ENCODE results near the gene CKAP5.
A peak's percentile ranks its signal among the peaks of the same experiment; 100 is the strongest.
"Not testable (repeated sequence)": the region's sequence is repeated elsewhere in the genome, so short reads cannot be mapped to it uniquely, and the experiment has no call there.

The CKAP5 gene

DNA sequence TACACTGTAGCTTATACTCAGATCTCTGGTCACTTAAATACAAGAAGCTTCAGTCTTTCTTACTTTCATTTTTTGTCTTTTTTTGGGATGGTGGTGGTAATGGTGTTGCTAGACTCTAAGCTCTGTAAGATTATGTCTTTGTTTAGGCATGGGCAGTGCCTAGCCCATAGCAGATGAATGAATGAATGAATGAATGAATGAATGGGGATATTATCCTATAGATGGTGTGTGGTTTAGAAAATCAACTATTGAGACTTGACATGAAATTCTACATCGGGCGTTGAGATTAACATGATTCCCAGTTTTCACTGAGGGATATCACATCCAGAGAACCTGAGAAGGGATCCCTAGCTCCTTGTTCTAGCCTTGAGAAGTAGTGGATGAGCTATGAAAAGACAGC lies 9.8 kb upstream of the CKAP5 start:
- no peak for DNase-seq (ENCODE audit: low read depth in 1 of 2, low spot score in 1 of 2)

GRCh38 chr11:46855167-46855566 lies 9.1 kb upstream of the CKAP5 start:
- no peak for DNase-seq (ENCODE audit: low read depth in 1 of 2, low spot score in 1 of 2)

- no peak for DNase-seq (ENCODE audit: low read depth in 1 of 2, low spot score in 1 of 2)
Measured at GRCh38 chr11:46850829-46851380, 4.8 kb upstream of the CKAP5 start.

GRCh38 chr11:46849631-46850030 lies 3.6 kb upstream of the CKAP5 start:
- no peak for DNase-seq (ENCODE audit: low read depth in 1 of 2, low spot score in 1 of 2)

DNA sequence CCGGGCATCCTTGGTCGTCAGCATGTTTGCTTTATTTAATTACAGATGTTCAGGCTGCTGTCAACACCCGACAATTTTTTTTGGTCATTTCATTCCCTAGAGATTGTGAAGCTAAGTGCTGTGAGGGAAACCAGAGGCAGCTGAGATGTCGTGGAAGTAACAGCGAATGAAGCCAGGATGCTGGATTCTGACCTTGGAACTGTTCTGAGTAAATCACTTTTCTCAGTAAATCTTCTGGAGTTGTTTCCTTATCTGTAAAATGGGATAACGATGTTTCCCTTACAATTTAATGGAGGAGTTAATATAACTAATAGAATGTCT lies 390 bp upstream of the CKAP5 start:
- no peak for DNase-seq (ENCODE audit: low read depth in 1 of 2, low spot score in 1 of 2)

GRCh38 chr11:46845440-46845739 lies 690 bp downstream of the CKAP5 start:
- DNase-seq (ENCODE audit: low read depth in 1 of 2, low spot score in 1 of 2): no peak

DNA sequence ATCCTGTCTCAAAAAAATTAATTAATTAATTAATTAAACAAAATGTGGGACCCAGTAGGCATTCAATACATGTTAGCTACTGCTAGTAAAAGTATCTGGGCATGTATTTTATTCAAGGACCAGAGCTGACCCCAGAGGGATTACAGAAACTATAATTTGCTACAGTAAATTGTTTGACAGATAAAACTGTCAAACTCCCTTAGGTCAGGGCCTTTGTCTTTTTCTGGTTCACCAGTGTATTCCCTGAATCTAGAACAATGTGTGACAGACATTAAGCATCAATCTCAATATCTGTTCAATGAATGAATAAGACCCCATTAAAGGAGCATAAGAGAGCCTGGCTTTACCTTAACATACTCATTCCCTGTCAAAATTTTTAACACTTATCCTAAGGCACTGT lies 6.0 kb downstream of the CKAP5 start:
- DNase-seq (ENCODE audit: low read depth in 1 of 2, low spot score in 1 of 2): no peak

DNA sequence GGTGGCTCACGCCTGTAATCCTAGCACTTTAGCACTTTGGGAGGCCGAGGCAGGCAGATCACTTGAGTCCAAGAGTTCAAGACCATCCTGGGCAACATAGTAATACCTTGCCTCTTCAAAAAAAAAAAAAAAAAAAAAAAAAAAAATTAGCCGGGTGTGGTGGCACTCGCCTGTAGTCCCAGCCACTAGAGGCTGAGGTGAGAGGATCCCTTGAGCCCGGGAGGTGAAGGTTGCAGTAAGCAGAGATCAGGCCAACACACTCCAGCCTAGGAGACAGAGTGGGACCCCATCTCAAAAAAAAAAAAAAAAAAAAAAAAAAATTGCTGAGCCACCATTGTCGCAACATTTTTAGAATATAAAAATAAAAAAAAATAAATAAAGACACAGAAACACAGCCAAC lies 7.6 kb downstream of the CKAP5 start:
- no peak for DNase-seq (ENCODE audit: low read depth in 1 of 2, low spot score in 1 of 2)

GRCh38 chr11:46837860-46838259 lies 8.2 kb downstream of the CKAP5 start:
- DNase-seq (ENCODE audit: low read depth in 1 of 2, low spot score in 1 of 2): no peak

GRCh38 chr11:46836870-46837269 lies 9.2 kb downstream of the CKAP5 start:
- no peak for DNase-seq (ENCODE audit: low read depth in 1 of 2, low spot score in 1 of 2)

DNA sequence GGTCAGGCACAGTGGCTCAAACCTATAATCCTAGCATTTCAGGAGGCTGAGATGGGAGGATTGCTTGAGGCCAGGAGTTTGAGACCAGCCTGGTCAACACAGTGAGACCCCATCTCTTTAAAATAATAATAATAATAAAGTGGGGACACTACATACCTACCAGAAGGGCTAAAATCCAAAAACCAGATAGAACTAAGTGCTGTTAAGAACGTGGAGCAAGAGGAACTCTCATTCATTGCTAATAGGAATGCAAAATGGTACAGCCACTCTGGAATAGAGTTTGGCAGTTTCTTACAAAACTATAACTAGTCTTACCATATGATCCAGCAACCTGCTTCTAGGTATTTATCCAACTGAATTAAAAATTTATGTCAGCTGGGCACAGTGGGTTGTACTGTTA lies 9.6 kb downstream of the CKAP5 start:
- DNase-seq (ENCODE audit: low read depth in 1 of 2, low spot score in 1 of 2): no peak

DNA sequence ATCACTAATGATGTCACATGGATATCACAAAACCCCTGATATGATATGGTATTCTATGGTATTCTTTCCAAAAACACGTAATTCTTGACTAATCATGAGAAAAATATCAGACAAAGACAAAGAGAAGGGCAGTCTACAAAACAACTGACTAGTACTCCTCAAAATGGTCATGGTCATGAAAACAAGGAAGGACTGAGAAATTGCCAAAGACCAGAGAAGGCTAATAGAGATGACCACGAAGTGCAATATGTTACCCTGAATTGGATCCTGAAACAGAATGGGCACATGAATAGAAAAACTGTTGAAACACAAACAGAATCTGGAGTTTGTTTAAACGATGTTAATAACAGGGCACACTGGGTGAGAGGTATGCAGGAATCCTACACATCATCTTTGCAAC lies 10.2 kb downstream of the CKAP5 start:
- DNase-seq (ENCODE audit: low read depth in 1 of 2, low spot score in 1 of 2): no peak

- no peak for DNase-seq (ENCODE audit: low read depth in 1 of 2, low spot score in 1 of 2)
Measured at GRCh38 chr11:46834821-46835220, 11.3 kb downstream of the CKAP5 start.

DNA sequence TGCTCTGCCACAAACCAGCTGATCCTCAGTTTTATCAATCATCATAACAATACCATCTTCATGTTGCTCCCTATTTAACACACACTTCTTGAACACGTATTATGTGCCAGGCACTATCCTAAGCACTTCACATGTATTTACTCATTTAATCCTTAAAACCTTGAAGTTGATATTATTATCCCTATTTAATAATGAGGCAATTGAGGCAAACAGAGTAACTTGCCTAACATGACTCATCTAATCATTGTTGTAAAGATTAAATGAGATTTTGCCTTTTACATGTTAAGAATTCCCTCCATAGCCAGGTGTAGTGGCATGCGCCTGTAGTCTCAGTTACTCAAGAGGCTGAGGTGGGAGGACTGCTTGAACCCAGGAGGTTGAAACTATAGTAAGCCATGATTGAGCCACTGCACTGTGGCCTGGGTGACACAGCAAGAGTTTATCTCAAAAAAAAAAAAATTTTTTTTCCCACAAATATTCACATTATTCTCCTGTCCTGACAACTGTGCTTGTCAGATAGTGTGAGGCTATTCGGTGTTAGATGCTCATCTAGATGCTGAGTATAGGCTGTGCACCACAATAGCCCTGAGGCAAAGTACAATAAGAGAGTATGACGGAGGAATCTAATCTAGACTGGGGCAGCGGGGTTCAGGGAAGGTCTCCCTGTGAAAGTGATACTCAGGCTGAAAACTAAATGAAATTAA lies 13.4 kb downstream of the CKAP5 start:
- no peak for DNase-seq (ENCODE audit: low read depth in 1 of 2, low spot score in 1 of 2)

DNA sequence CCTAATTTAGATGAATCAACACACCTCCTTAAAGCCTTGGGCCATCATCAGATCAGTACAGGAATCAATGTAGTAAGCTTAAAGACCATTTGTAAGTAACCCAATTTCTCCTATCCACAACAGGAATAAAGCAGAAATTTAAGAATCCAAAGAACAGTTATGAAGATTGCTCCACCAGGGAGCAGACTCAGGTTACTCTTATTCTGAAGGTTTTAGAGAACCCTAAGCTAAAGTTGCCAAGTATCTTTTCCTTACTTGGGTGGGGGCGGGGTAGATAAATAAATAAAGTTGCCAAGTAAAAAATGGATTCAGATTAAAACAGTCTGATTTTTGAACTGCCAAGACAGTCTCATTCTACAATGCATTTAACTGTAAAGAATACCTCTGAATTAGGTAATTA lies 18.1 kb downstream of the CKAP5 start:
- no peak for DNase-seq (ENCODE audit: low read depth in 1 of 2, low spot score in 1 of 2)

- DNase-seq (ENCODE audit: low read depth in 1 of 2, low spot score in 1 of 2): peak; percentile 26 to 45
Measured at GRCh38 chr11:46826310-46827044, 19.6 kb downstream of the CKAP5 start.

DNA sequence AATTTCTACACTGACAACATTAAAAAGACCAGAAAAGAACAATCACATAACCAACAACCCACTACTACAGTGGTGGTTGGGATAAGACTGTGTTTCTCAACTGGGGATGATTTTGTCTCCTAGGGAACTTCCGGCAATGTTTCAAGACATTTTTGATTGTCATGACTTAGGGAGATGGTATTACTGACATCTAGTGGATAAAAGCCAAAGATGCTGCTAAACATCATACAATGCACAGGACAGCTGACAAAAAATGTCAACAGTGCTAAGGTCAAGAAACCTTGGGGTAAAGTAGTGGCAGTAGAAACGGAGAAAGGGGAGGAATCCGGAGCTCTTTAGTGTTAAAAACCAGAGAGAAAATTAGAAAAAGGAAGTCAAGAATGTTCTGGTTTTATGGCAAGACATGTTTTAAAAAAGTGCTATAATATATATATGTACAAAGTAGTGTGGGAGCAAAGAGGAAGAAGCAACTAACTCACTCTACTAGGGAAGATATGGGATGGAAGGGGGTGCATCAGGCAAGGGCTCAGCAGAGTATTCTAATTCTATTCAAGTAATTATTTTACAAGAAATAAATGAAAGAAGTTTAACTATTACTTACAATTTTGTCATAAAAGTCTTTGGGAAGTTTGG lies 37.2 kb downstream of the CKAP5 start:
- no peak for DNase-seq (ENCODE audit: low read depth in 1 of 2, low spot score in 1 of 2)

DNA sequence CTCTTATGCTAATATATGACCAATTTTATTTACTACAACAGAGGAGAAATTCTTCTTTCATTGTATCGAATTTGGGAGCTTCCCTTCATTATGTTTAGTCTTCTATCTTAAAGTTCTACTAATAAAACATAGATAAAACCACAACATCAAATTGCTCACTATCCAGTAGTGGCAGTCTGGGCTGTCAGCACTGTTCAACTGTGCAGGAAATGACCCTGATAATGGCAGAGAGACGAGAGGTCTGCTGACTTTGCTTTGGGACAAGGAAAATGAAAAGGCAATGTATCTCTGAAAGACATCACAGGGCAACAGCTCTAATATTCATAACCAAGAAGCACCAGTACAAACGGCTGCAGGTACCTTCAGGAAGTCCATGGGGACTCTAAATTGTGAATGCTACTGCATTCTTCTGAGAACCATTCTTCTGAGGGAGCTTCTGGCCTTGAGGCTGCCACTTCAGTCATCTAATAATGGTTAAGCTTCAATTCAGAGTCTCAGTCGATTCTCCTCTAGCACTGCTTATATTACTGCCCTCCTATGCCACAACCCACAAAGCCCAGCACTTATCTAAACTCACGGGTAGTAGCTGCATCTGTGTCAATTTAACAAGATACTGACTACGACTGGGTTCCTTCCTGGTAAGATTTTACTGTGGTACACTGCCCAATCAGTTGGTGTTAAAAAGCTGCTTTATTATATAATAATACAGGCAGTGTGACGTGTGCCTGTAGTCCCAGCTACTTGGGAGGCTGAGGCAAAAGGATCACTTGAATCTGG lies 44.2 kb downstream of the CKAP5 start:
- no peak for DNase-seq (ENCODE audit: low read depth in 1 of 2, low spot score in 1 of 2)

DNA sequence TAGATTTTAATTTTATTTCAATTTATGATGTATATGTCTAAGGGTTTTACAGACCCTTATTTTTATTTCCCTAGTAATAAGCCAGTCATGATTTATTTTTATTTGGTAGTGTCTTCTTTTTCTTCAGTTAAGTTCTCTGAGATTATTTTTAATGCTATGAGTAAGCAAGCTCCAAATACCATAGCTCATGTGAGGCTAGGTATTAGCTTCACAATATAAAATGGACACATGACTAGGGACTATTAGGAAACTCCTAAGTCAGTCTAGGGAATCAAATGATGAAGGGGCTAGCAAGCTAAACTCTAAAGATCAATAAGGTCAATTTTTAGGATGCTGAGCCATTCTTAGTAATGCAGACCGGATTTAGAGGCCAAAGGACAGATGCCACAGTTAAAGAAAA lies 45.9 kb downstream of the CKAP5 start:
- DNase-seq (ENCODE audit: low read depth in 1 of 2, low spot score in 1 of 2): no peak

DNA sequence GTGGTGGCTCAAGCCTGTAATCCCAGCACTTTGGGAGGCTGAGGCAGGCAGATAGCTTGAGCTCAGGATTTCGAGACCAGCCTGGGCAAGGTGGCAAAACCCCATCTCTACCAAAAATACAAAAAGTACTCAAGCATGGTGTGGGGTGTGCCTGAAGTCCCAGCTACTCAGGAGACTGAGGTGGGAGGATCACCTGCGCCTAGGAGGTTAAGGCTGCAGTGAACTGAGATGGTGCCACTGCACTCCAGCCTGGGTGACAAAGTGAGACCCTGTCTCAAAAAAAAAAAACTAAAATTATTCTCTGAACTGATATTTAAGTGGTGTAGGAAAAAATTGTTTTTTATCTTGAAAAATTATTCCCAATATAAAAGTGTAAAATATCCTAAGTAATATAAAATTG lies 46.4 kb downstream of the CKAP5 start:
- DNase-seq (ENCODE audit: low read depth in 1 of 2, low spot score in 1 of 2): not testable (repeated sequence)

DNA sequence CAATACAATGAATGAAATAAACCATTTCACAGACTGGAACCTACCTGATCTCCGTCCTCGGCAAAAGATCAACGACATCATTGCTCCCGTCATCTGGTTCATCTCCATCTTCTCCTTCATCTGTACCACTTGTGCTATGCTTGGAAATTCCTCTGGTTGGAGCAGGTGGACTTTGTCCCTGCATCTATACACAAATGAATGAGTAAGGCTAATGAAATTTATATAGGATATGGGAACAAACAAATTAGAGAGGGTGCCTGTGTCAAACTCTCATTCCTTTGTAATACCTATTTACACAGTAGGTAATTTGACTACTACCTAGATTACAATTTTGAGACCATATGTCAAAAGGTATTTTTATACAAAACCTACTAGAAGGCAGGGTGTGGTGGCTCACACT lies 67.7 kb downstream of the CKAP5 start:
- DNase-seq (ENCODE audit: low read depth in 1 of 2, low spot score in 1 of 2): no peak

DNA sequence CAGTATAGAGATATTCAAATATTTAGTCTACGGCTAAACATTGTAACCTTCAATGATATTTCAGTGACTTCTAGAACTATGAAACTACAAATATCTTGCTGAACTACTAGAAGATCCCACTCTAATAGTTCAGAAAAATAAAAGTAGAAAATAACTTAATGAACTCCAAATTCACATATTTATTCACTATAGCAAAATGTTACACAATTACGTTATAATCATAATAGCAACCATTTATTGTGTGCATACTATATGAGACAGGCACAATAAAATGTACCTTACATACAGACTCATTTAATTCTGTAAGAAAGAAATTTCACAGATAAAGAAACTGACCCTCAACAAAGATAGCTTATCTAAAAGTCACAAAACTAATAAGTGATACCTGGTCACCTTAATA lies 69.2 kb downstream of the CKAP5 start:
- no peak for DNase-seq (ENCODE audit: low read depth in 1 of 2, low spot score in 1 of 2)
